ENCODE data around the gene SRP68.

Gene SRP68
- total RNA-seq: 41.1 to 55.6 (median 44.1) reads per million in 3 donors

- H3K9me3 ChIP-seq (ENCODE audit: control insufficient read depth, low read length): no peaks in the 10 kb centered on the region
- peaks cover 49% of the 10 kb centered on the region for H3K4me1 ChIP-seq (ENCODE audit: control insufficient read depth, insufficient read depth, low read length, poor library complexity, severe bottlenecking)
- H3K27me3 ChIP-seq (replicated peaks; ENCODE audit: control insufficient read depth, insufficient read depth, low read length, poor library complexity, severe bottlenecking): peaks cover 31% of the 10 kb centered on the region
- peak within 1 kb of the TSS; percentile 80 for H3K4me3 ChIP-seq (ENCODE audit: insufficient read depth, low read depth, low read length, poor library complexity, severe bottlenecking)
- peak within 1 kb of the TSS; percentile 76 for H3K27ac ChIP-seq (ENCODE audit: insufficient read depth, low read length, poor library complexity, severe bottlenecking)
- H3K36me3 ChIP-seq (ENCODE audit: control insufficient read depth, insufficient read depth, low read length): peaks cover 14% of the 10 kb centered on the region
- DNase-seq: peak; percentile 67 to 77 (median 71)
These were observed at the start of gene SRP68 for GRCh38 chr17:76072148-76072858. SRP68 (minus strand) TSS chr17:76072517; CDS start chr17:76072491, 26 bp downstream.

- Histone ChIP-seq H3K4me1 (ENCODE audit: control insufficient read depth, insufficient read depth, low read length, poor library complexity, severe bottlenecking) (peaks cover 5% of the 10 kb centered on the region), H3K4me3 (ENCODE audit: insufficient read depth, low read depth, low read length, poor library complexity, severe bottlenecking) (peak overlapping the region; percentile 37), H3K27me3 (replicated peaks; ENCODE audit: control insufficient read depth, insufficient read depth, low read length, poor library complexity, severe bottlenecking) (no peaks in the 10 kb centered on the region), H3K9me3 (ENCODE audit: control insufficient read depth, low read length) (no peaks in the 10 kb centered on the region), H3K27ac (ENCODE audit: insufficient read depth, low read length, poor library complexity, severe bottlenecking) (no peak overlapping the region), H3K36me3 (ENCODE audit: control insufficient read depth, insufficient read depth, low read length) (no peaks in the 10 kb centered on the region)
- no peak for DNase-seq
These were observed 49.7 kb upstream of the SRP68 start for GRCh38 chr17:76121932-76122430.

- Histone ChIP-seq H3K27ac (ENCODE audit: insufficient read depth, low read length, poor library complexity, severe bottlenecking) (no peak overlapping the region), H3K4me3 (ENCODE audit: insufficient read depth, low read depth, low read length, poor library complexity, severe bottlenecking) (no peak overlapping the region), H3K9me3 (ENCODE audit: control insufficient read depth, low read length) (no peaks in the 10 kb centered on the region), H3K36me3 (ENCODE audit: control insufficient read depth, insufficient read depth, low read length) (no peaks in the 10 kb centered on the region), H3K27me3 (replicated peaks; ENCODE audit: control insufficient read depth, insufficient read depth, low read length, poor library complexity, severe bottlenecking) (no peaks in the 10 kb centered on the region), H3K4me1 (ENCODE audit: control insufficient read depth, insufficient read depth, low read length, poor library complexity, severe bottlenecking) (peaks cover 5% of the 10 kb centered on the region)
- no peak for DNase-seq
These were observed 48.3 kb upstream of the SRP68 start for GRCh38 chr17:76120658-76121008.

- Histone ChIP-seq H3K4me1 (ENCODE audit: control insufficient read depth, insufficient read depth, low read length, poor library complexity, severe bottlenecking) (peaks cover 5% of the 10 kb centered on the region), H3K4me3 (ENCODE audit: insufficient read depth, low read depth, low read length, poor library complexity, severe bottlenecking) (no peak overlapping the region), H3K27me3 (replicated peaks; ENCODE audit: control insufficient read depth, insufficient read depth, low read length, poor library complexity, severe bottlenecking) (no peaks in the 10 kb centered on the region), H3K9me3 (ENCODE audit: control insufficient read depth, low read length) (no peaks in the 10 kb centered on the region), H3K36me3 (ENCODE audit: control insufficient read depth, insufficient read depth, low read length) (no peaks in the 10 kb centered on the region), H3K27ac (ENCODE audit: insufficient read depth, low read length, poor library complexity, severe bottlenecking) (no peak overlapping the region)
- no peak for DNase-seq
These were observed 47.4 kb upstream of the SRP68 start for GRCh38 chr17:76119409-76120371.

- no peaks in the 10 kb centered on the region for H3K27me3 ChIP-seq (replicated peaks; ENCODE audit: control insufficient read depth, insufficient read depth, low read length, poor library complexity, severe bottlenecking)
- no peaks in the 10 kb centered on the region for H3K9me3 ChIP-seq (ENCODE audit: control insufficient read depth, low read length)
- H3K27ac ChIP-seq (ENCODE audit: insufficient read depth, low read length, poor library complexity, severe bottlenecking): no peak overlapping the region
- H3K4me1 ChIP-seq (ENCODE audit: control insufficient read depth, insufficient read depth, low read length, poor library complexity, severe bottlenecking): no peaks in the 10 kb centered on the region
- DNase-seq: no peak
- H3K4me3 ChIP-seq (ENCODE audit: insufficient read depth, low read depth, low read length, poor library complexity, severe bottlenecking): no peak overlapping the region
- H3K36me3 ChIP-seq (ENCODE audit: control insufficient read depth, insufficient read depth, low read length): no peaks in the 10 kb centered on the region
These were observed 42.9 kb upstream of the SRP68 start for GRCh38 chr17:76115138-76115754.

GRCh38 chr17:76111956-76112355, 39.6 kb upstream of the SRP68 start:
- H3K27me3 ChIP-seq (replicated peaks; ENCODE audit: control insufficient read depth, insufficient read depth, low read length, poor library complexity, severe bottlenecking): no peaks in the 10 kb centered on the region
- H3K4me3 ChIP-seq (ENCODE audit: insufficient read depth, low read depth, low read length, poor library complexity, severe bottlenecking): no peak overlapping the region
- no peak for DNase-seq
- H3K4me1 ChIP-seq (ENCODE audit: control insufficient read depth, insufficient read depth, low read length, poor library complexity, severe bottlenecking): no peaks in the 10 kb centered on the region
- no peaks in the 10 kb centered on the region for H3K9me3 ChIP-seq (ENCODE audit: control insufficient read depth, low read length)
- no peak overlapping the region for H3K27ac ChIP-seq (ENCODE audit: insufficient read depth, low read length, poor library complexity, severe bottlenecking)
- H3K36me3 ChIP-seq (ENCODE audit: control insufficient read depth, insufficient read depth, low read length): no peaks in the 10 kb centered on the region

- H3K9me3 ChIP-seq (ENCODE audit: control insufficient read depth, low read length): no peaks in the 10 kb centered on the region
- no peak overlapping the region for H3K4me3 ChIP-seq (ENCODE audit: insufficient read depth, low read depth, low read length, poor library complexity, severe bottlenecking)
- H3K27me3 ChIP-seq (replicated peaks; ENCODE audit: control insufficient read depth, insufficient read depth, low read length, poor library complexity, severe bottlenecking): no peaks in the 10 kb centered on the region
- no peaks in the 10 kb centered on the region for H3K36me3 ChIP-seq (ENCODE audit: control insufficient read depth, insufficient read depth, low read length)
- no peak overlapping the region for H3K27ac ChIP-seq (ENCODE audit: insufficient read depth, low read length, poor library complexity, severe bottlenecking)
- DNase-seq: no peak
- peaks cover 11% of the 10 kb centered on the region for H3K4me1 ChIP-seq (ENCODE audit: control insufficient read depth, insufficient read depth, low read length, poor library complexity, severe bottlenecking)
These were observed 35.2 kb upstream of the SRP68 start for GRCh38 chr17:76107509-76107908.

- Histone ChIP-seq H3K9me3 (ENCODE audit: control insufficient read depth, low read length) (no peaks in the 10 kb centered on the region), H3K27ac (ENCODE audit: insufficient read depth, low read length, poor library complexity, severe bottlenecking) (no peak overlapping the region), H3K27me3 (replicated peaks; ENCODE audit: control insufficient read depth, insufficient read depth, low read length, poor library complexity, severe bottlenecking) (no peaks in the 10 kb centered on the region), H3K36me3 (ENCODE audit: control insufficient read depth, insufficient read depth, low read length) (peaks cover 1% of the 10 kb centered on the region), H3K4me3 (ENCODE audit: insufficient read depth, low read depth, low read length, poor library complexity, severe bottlenecking) (no peak overlapping the region), H3K4me1 (ENCODE audit: control insufficient read depth, insufficient read depth, low read length, poor library complexity, severe bottlenecking) (peaks cover 12% of the 10 kb centered on the region)
- no peak for DNase-seq
These were observed 34.4 kb upstream of the SRP68 start for GRCh38 chr17:76106703-76107102.

GRCh38 chr17:76104896-76105231, 32.5 kb upstream of the SRP68 start:
- no peak for DNase-seq
- Histone ChIP-seq H3K9me3 (ENCODE audit: control insufficient read depth, low read length) (no peaks in the 10 kb centered on the region), H3K36me3 (ENCODE audit: control insufficient read depth, insufficient read depth, low read length) (peaks cover 12% of the 10 kb centered on the region), H3K27ac (ENCODE audit: insufficient read depth, low read length, poor library complexity, severe bottlenecking) (no peak overlapping the region), H3K4me3 (ENCODE audit: insufficient read depth, low read depth, low read length, poor library complexity, severe bottlenecking) (no peak overlapping the region), H3K27me3 (replicated peaks; ENCODE audit: control insufficient read depth, insufficient read depth, low read length, poor library complexity, severe bottlenecking) (no peaks in the 10 kb centered on the region), H3K4me1 (ENCODE audit: control insufficient read depth, insufficient read depth, low read length, poor library complexity, severe bottlenecking) (peaks cover 12% of the 10 kb centered on the region)

Data from effector memory CD4-positive, alpha-beta T cell (primary cell).